H9 (cell line): ENCODE data around the gene PACSIN3. TPM values are rescaled to one million over a fixed set of nuclear protein-coding genes. Genes with fewer than 3 reads are reported as not detected.

Source experiments
- DNase-seq: peaks from one replicate; pipeline ENCODE4 v3.0.0-alpha.2; 2017
- H2AFZ ChIP-seq: one replicate; pipeline ENCODE4 v1.6.1; 2013; ENCODE audit warnings: mild to moderate bottlenecking, low read length, control low read depth, moderate library complexity
- H2AK5ac ChIP-seq: 2 replicates; pipeline ENCODE4 v1.6.1; 2013; ENCODE audit warnings: low read length, control low read depth, mixed read lengths; ENCODE audit not compliant: insufficient read length
- H2BK120ac ChIP-seq: one replicate; pipeline ENCODE4 v1.6.1; 2013; ENCODE audit warnings: low read depth, mild to moderate bottlenecking, low read length, control low read depth, inconsistent platforms; ENCODE audit not compliant: poor library complexity, severe bottlenecking
- H2BK12ac ChIP-seq: 2 replicates; pipeline ENCODE4 v1.6.1; 2013; ENCODE audit warnings: low read length, control low read depth, mixed read lengths, low read depth; ENCODE audit not compliant: insufficient read length
- H2BK15ac ChIP-seq: 2 replicates; pipeline ENCODE4 v1.6.1; 2013; ENCODE audit warnings: low read depth, low read length, control low read depth
- H2BK20ac ChIP-seq: one replicate; pipeline ENCODE4 v1.6.1; 2013; ENCODE audit warnings: low read depth, mild to moderate bottlenecking, low read length, control low read depth, inconsistent platforms; ENCODE audit not compliant: poor library complexity, severe bottlenecking
- H2BK5ac ChIP-seq: 2 replicates; pipeline ENCODE4 v1.6.1; 2013; ENCODE audit warnings: low read length, control low read depth, mixed read lengths; ENCODE audit not compliant: insufficient read length
- H3K14ac ChIP-seq: 2 replicates; pipeline ENCODE4 v1.6.1; 2013; ENCODE audit warnings: low read length, control low read depth; ENCODE audit not compliant: insufficient read depth
- H3K18ac ChIP-seq: 2 replicates; pipeline ENCODE4 v1.6.1; 2013; ENCODE audit warnings: low read depth, mild to moderate bottlenecking, mixed read lengths, low read length, control low read depth; ENCODE audit not compliant: insufficient read length
- H3K23ac ChIP-seq: 2 replicates; pipeline ENCODE4 v1.6.1; 2013; ENCODE audit warnings: low read length, control low read depth, mixed read lengths, low read depth; ENCODE audit not compliant: insufficient read length
- H3K23me2 ChIP-seq: 2 replicates; pipeline ENCODE4 v1.6.1; 2013; ENCODE audit warnings: low read depth, mild to moderate bottlenecking, mixed read lengths, low read length, control low read depth; ENCODE audit not compliant: insufficient read length, poor library complexity, severe bottlenecking
- H3K27ac ChIP-seq: 2 replicates; pipeline ENCODE4 v1.5.1; 2013; ENCODE audit warnings: low read length, control low read depth, mixed read lengths, low read depth; ENCODE audit not compliant: insufficient read length
- H3K27me3 ChIP-seq: 2 replicates; pipeline ENCODE4 v1.6.1; 2013; ENCODE audit warnings: low read length, control low read depth, inconsistent platforms; ENCODE audit not compliant: insufficient read depth
- H3K4ac ChIP-seq: 2 replicates; pipeline ENCODE4 v1.6.1; 2013; ENCODE audit warnings: low read depth, mild to moderate bottlenecking, control low read depth, inconsistent platforms, low read length, moderate library complexity
- H3K4me1 ChIP-seq: 2 replicates; pipeline ENCODE4 v1.6.1; 2013; ENCODE audit warnings: low read length, control low read depth, inconsistent platforms; ENCODE audit not compliant: insufficient read depth
- H3K4me2 ChIP-seq: 2 replicates; pipeline ENCODE4 v1.6.1; 2013; ENCODE audit warnings: low read length, control low read depth, mixed read lengths; ENCODE audit not compliant: insufficient read length, insufficient read depth
- H3K56ac ChIP-seq: 2 replicates; pipeline ENCODE4 v1.6.1; 2013; ENCODE audit warnings: low read depth, mild to moderate bottlenecking, mixed read lengths, low read length, control low read depth; ENCODE audit not compliant: insufficient read length
- H3K79me1 ChIP-seq: 2 replicates; pipeline ENCODE4 v1.6.1; 2013; ENCODE audit warnings: low read depth, mild to moderate bottlenecking, moderate library complexity, low read length, control low read depth, inconsistent platforms; ENCODE audit not compliant: insufficient read depth, poor library complexity, severe bottlenecking
- H3K79me2 ChIP-seq: 2 replicates; pipeline ENCODE4 v1.6.1; 2013; ENCODE audit warnings: low read length, control low read depth, inconsistent platforms; ENCODE audit not compliant: insufficient read depth
- H3K9ac ChIP-seq: 2 replicates; pipeline ENCODE4 v1.6.1; 2013; ENCODE audit warnings: low read length, control low read depth, mixed read lengths; ENCODE audit not compliant: insufficient read length; ENCODE audit errors: extremely low read depth
- H3K9me3 ChIP-seq: one replicate; pipeline ENCODE4 v1.6.1; 2013; ENCODE audit warnings: low read depth, low read length, inconsistent platforms; ENCODE audit not compliant: control insufficient read depth
- H3T11ph ChIP-seq: one replicate; pipeline ENCODE4 v1.6.1; 2013; ENCODE audit warnings: mild to moderate bottlenecking, low read length, control low read depth, inconsistent platforms
- H4K20me1 ChIP-seq: one replicate; pipeline ENCODE4 v1.6.1; 2013; ENCODE audit not compliant: control insufficient read depth, insufficient read length, insufficient read depth
- H4K5ac ChIP-seq: 2 replicates; pipeline ENCODE4 v1.6.1; 2013; ENCODE audit warnings: low read depth, mild to moderate bottlenecking, mixed read lengths, low read length, control low read depth; ENCODE audit not compliant: insufficient read length
- H4K8ac ChIP-seq: replicated peaks from 2 replicates; pipeline ENCODE4 v1.6.1; 2013; ENCODE audit warnings: low read length, control low read depth, mixed read lengths, low read depth; ENCODE audit not compliant: insufficient read length
- H4K91ac ChIP-seq: 2 replicates; pipeline ENCODE4 v1.6.1; 2013; ENCODE audit warnings: low read depth, mild to moderate bottlenecking, moderate library complexity, mixed read lengths, low read length, control low read depth; ENCODE audit not compliant: insufficient read length
- H3K27ac Mint-ChIP-seq, 3 experiments: 2 replicates in 2 of 3; 3 replicates in 1 of 3; pipeline ENCODE4 v1.8.0; 2020 to 2021; ENCODE audit warnings: mixed read lengths in 3 of 3, mild to moderate bottlenecking in 1 of 3, moderate library complexity in 1 of 3
- H3K27me3 Mint-ChIP-seq: 2 replicates; pipeline ENCODE4 v1.8.0; 2021; ENCODE audit warnings: low read depth, mild to moderate bottlenecking, moderate library complexity, mixed read lengths
- H3K36me3 Mint-ChIP-seq, 3 experiments: 2 replicates in 2 of 3; 3 replicates in 1 of 3; pipeline ENCODE4 v1.8.0; 2020 to 2021; ENCODE audit warnings: low read depth in 3 of 3, mixed read lengths in 3 of 3; ENCODE audit not compliant: insufficient read depth in 1 of 3
- H3K4me1 Mint-ChIP-seq, 2 experiments: 2 replicates each; pipeline ENCODE4 v1.8.0; 2020; ENCODE audit warnings: mixed read lengths in 2 of 2
- H3K4me3 Mint-ChIP-seq, 2 experiments: 2 replicates in 1 of 2; 3 replicates in 1 of 2; pipeline ENCODE4 v1.8.0; 2020 to 2021; ENCODE audit warnings: mild to moderate bottlenecking in 2 of 2, mixed read lengths in 2 of 2, moderate library complexity in 1 of 2
- H3K9me3 Mint-ChIP-seq, 2 experiments: 2 replicates in 1 of 2; 3 replicates in 1 of 2; pipeline ENCODE4 v1.8.0; 2020; ENCODE audit warnings: mild to moderate bottlenecking in 2 of 2, mixed read lengths in 2 of 2, moderate library complexity in 1 of 2
- CTCF ChIP-seq: fragments of 200-600 bp; sonication (generic); conservative IDR thresholded peaks from 3 replicates; pipeline ENCODE4 v1.8.0; 2021; ENCODE audit warnings: antibody characterized with exemption, mild to moderate bottlenecking
- WGBS: extraction: QIAGEN DNeasy Blood & Tissue Kit; methylation state at CpG from one replicate; pipeline ENCODE4 v1.1.7; 2013; ENCODE audit warnings: missing lambda C conversion rate, low lambda C conversion rate, mixed read lengths; ENCODE audit not compliant: insufficient read length; ENCODE audit errors: extremely low coverage; 5-methylcytosine and 5-hydroxymethylcytosine counted together
- total RNA-seq: library from RNA; stranded (reverse); gene quantifications from 2 replicates; pipeline ENCODE4 v1.2.1, GENCODE V29; 2021

PACSIN3 gene
- total RNA-seq, 1 experiment from 2014 or later: 63.0 TPM

GRCh38 chr11:47172740-47173336 is 13.4 kb downstream of the PACSIN3 start:
- H3K9me3 Mint-ChIP-seq: no peaks in the 10 kb centered on the region
- no CpG with 5 or more reads among the region's 6 CpGs for WGBS
- Histone ChIP-seq H3K27me3 (no peaks in the 10 kb centered on the region), H3K4me1 (peaks cover 5% of the 10 kb centered on the region; the same call in 1 of the 2 replicates), H3K9ac (no peak overlapping the region), H2BK20ac (no peak overlapping the region), H2AK5ac (no peak overlapping the region), H3K23me2 (peaks cover 8% of the 10 kb centered on the region), H3K4me2 (no peak overlapping the region), H2BK12ac (no peak overlapping the region), H3K18ac (no peak overlapping the region), H4K20me1 (no peaks in the 10 kb centered on the region), H2AFZ (no peak overlapping the region), H3K27ac (no peak overlapping the region), H2BK5ac (no peak overlapping the region), H3K56ac (no peak overlapping the region), H3K79me1 (peaks cover 9% of the 10 kb centered on the region), H3K79me2 (peaks cover 15% of the 10 kb centered on the region; the same call in 1 of the 2 replicates), H3K4ac (no peak overlapping the region), H2BK120ac (no peak overlapping the region), H4K5ac (no peak overlapping the region), H3K23ac (no peak overlapping the region), H3T11ph (no peak overlapping the region), H3K14ac (no peak overlapping the region), H2BK15ac (no peak overlapping the region), H4K91ac (no peak overlapping the region), H3K9me3 (no peaks in the 10 kb centered on the region), H4K8ac (no peak overlapping the region)
- no peak for DNase-seq
- no peak overlapping the region for H3K4me3 Mint-ChIP-seq
- no peaks in the 10 kb centered on the region for H3K27me3 Mint-ChIP-seq
- H3K4me1 Mint-ChIP-seq: peaks cover 16 to 17% of the 10 kb centered on the region in 2 experiments
- H3K36me3 Mint-ChIP-seq: peaks cover 13 to 67% (median 64%) of the 10 kb centered on the region in 3 experiments; a peak in 6 of 7 replicates
- H3K27ac Mint-ChIP-seq: no peak overlapping the region; a peak in 1 of 7 replicates
- no peak for TF ChIP-seq CTCF
